Activated CD4-positive, alpha-beta T cell treated with anti-CD3 and anti-CD28 coated beads, Interleukin-2, amount 50 U/mL, for 24 hours (primary cell): ENCODE data around the gene ERMAP.
A peak's percentile ranks its signal among the peaks of the same experiment; 100 is the strongest.

Experiments used
- DNase-seq, 2 donors: peaks; one replicate each; pipeline ENCODE4 v3.0.0-alpha.2; 2020; ENCODE audit warnings: low read depth in 1 of 2, low spot score in 1 of 2

Gene ERMAP, protein sequence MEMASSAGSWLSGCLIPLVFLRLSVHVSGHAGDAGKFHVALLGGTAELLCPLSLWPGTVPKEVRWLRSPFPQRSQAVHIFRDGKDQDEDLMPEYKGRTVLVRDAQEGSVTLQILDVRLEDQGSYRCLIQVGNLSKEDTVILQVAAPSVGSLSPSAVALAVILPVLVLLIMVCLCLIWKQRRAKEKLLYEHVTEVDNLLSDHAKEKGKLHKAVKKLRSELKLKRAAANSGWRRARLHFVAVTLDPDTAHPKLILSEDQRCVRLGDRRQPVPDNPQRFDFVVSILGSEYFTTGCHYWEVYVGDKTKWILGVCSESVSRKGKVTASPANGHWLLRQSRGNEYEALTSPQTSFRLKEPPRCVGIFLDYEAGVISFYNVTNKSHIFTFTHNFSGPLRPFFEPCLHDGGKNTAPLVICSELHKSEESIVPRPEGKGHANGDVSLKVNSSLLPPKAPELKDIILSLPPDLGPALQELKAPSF

GRCh38 chr1:42816585-42817439 lies at the start of gene ERMAP, which contains the start of gene SVBP:
ERMAP (plus strand) TSS chr1:42817122; CDS start chr1:42830449, 13,327 bp downstream.
SVBP (minus strand) TSS chr1:42817397; CDS start chr1:42816544, 853 bp downstream.
- peak; percentile 92 to 93 for DNase-seq

GRCh38 chr1:42767510-42768000 lies 49.4 kb upstream of the ERMAP start:
- DNase-seq = no peak

DNA sequence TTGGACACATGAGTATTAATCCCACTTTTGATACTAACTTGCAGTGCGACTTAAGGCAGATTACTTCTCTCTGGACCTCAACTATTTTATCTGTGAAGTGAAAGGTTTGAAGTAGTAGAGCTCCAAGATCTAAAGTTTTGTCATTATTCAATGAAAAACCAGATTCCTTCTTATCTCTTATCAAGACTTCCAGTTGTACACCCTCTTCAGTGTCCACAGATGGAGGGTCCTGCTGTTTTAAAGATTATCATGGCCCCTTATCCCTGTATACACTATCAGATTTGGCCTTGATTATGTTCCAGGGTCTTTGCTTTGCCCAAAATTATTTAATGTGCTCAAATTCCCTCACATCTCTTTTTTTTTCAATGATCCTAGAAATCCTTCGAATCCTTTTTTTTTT lies 48.8 kb upstream of the ERMAP start:
- no peak for DNase-seq

DNA sequence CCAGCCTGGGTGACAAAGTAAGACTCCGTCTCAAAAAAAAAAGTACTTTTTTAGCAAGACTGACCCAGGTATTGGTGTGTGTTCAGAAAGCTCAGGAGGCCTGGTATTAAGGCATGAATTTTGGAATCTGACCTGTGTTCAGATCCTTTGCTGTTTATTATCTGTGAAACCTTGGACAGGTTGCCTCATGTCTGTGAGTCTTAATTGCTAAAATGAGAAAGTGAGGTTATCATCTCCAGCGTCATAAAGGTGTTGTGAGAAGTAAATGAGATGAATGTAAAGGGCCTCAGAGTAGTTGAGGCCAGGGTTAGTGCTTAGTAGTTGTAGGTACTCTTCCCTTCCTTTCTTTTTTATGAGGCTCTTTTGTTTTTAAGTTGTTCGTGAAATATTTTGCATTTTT lies 47.1 kb upstream of the ERMAP start:
- no peak for DNase-seq

GRCh38 chr1:42773420-42773819 lies 43.5 kb upstream of the ERMAP start:
- DNase-seq = no peak

GRCh38 chr1:42774928-42775526 lies 41.9 kb upstream of the ERMAP start:
- DNase-seq = no peak

DNA sequence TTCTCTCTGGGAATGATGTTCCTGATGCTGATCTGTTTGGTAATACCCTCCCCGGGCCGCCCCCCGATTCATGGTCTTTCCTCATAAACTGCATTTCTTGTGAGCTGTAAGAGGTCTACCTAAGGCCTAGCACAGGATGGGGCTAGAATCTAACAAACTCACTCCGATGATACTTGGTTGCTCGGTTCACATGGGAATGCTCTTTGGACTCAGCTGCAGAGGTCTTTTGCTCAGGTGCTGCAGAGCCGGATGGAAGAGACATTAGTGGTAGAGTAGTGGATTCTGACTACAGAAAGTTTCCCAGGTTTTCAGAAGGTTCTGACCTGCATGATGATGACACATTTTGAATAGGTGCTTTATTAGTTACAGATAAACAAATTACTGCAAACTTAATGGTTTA lies 40.4 kb upstream of the ERMAP start:
- DNase-seq = no peak

- DNase-seq = no peak
Observed at GRCh38 chr1:42777852-42778251, 39.1 kb upstream of the ERMAP start.

GRCh38 chr1:42779725-42780124 lies 37.2 kb upstream of the ERMAP start:
- no peak for DNase-seq

GRCh38 chr1:42780176-42780575 lies 36.7 kb upstream of the ERMAP start:
- DNase-seq = no peak

DNA sequence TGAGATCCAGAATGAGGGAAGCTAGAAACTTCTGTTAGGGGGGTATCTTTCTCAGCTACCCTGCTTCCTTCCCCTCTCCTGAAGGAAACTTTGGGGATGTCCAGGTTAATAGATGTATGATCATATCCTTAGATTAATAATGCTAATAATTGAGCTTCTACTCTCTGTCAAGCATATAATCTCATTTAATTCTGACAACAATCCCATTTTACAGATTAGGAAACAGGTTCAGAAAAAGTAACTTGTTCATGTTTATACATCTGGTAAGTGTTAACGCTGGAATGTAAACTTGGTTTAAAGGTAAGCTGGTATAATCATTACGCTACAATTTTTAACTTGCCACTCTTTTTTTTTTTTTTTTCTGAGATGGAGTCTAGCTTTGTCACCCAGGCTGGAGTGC lies 33.8 kb upstream of the ERMAP start:
- no peak for DNase-seq

GRCh38 chr1:42784547-42784945 lies 32.4 kb upstream of the ERMAP start:
- no peak for DNase-seq

DNA sequence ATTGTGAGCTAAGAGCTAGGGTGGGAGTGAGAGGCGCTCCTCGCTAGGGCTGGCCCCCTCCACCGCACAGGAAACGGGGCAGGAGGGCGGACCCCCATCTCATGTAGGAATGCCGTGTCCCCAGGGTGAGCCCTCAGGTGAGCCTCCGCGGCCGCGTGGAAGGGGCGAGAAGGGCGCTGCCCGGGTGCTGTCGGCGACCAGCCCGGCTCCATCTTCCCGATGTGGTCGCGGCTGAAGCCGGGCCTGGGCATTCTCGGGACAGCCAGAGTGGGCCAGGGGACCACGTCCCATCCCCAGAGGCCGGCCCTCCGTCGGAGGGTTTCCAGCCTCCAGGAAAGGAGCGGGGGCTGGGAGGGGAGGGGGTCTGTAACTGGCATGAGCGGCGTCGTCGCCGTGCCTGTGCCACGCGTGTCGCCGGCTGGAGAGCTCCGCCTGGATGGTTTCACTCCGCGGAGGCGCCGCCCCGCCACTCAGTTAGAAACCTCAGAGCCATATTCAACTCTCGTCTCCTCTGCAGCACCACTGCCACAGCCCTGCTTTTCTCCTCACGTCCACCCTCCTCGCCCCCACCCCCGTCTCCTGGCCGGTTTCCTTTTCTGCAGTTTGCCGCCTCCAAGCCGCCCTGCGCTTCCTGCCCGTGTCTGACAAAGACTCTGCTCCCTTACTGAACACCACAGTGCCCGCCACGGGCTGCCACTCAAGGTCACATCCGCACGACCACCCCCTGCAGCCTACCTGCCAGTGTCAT lies 31.8 kb upstream of the ERMAP start, which contains the start of gene TMEM269:
TMEM269 (plus strand) TSS at position 46 of the 748 bp plus-strand sequence. CDS start 4,903 bp downstream, outside the sequence.
- DNase-seq = peak in 1 of 2 donors; percentile 13

GRCh38 chr1:42786097-42786496 lies 30.8 kb upstream of the ERMAP start:
- no peak for DNase-seq

GRCh38 chr1:42788021-42788420 lies 28.9 kb upstream of the ERMAP start:
- no peak for DNase-seq

- no peak for DNase-seq
Observed at GRCh38 chr1:42793824-42794223, 23.1 kb upstream of the ERMAP start.

DNA sequence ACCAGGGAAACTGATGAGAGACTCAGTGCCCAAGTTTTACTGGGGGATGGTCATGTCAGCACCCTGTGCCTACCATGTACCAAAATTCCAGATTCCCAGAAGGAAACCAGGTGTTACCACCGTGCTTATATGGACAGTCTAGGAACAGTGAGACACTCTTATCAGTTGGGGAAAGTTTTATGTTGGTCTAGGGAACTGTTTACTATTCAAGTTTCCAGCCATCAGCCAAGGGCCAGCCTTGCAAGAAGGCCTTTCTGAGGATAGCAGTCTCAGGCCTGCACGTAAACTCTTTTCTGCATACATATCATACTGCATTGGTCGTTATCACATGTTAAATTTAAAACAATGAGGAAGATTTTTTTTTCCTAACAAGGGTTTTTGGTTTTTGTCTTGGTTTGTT lies 19.5 kb upstream of the ERMAP start:
- no peak for DNase-seq

- DNase-seq = no peak
Observed at GRCh38 chr1:42797979-42798378, 18.9 kb upstream of the ERMAP start.

DNA sequence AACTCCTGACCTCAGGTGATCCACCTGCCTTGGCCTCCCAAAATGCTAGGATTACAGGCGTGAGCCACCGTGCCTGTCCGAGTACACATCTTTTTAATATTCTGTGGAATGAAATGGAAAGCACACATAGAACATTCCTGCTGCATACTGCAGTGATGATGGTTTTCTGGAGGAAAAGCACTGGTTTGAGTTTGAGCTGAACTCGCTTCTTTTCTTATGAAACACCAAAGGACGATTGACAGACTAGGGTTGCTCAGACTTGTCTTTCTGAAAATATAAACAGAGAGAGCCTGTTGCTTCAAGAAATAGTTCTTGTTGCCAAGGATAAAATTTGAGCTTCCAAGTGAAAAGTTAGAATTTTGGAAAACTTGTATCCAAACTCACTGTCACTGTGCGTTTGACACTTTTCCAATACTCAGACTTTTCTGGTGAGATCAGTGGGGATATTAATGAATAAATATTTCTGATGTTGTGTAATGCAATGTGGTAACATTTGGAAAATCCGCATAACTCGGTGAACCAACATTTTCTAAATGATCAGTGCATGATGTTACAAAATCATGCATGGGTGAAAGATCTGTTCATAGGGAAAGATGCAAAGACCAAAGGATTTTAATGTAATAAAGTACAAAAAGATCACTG lies 15.0 kb upstream of the ERMAP start:
- DNase-seq = no peak

- DNase-seq = no peak
Observed at GRCh38 chr1:42806171-42806570, 10.8 kb upstream of the ERMAP start.
